Right atrium auricular region (tissue), 2 donors: ENCODE measurements around the gene DPP6. TPM values are rescaled to one million over a fixed set of nuclear protein-coding genes. Genes with fewer than 3 reads are reported as not detected.

Experiments
- DNase-seq: peaks from one replicate; pipeline ENCODE4 v3.0.0-alpha.2; 2019; ENCODE audit warnings: low spot score
- H3K27ac ChIP-seq, 2 donors: fragments of 200-600 bp; sonication (generic); 1 replicate in 1 of 2; 2 replicates in 1 of 2; pipeline ENCODE4 v1.5.1; 2016 to 2019
- H3K27me3 ChIP-seq, 2 donors: fragments of 200-600 bp; sonication (generic); one replicate each; pipeline versions ENCODE4 v1.5.1 to v1.6.0; 2017 to 2019
- H3K36me3 ChIP-seq: fragments of 200-600 bp; sonication (generic); one replicate; pipeline ENCODE4 v1.5.1; 2016
- H3K4me1 ChIP-seq, 2 donors: fragments of 200-600 bp; sonication (generic); one replicate each; pipeline versions ENCODE4 v1.5.1 to v1.6.0; 2017 to 2019
- H3K4me3 ChIP-seq, 2 donors: fragments of 200-600 bp; sonication (generic); 1 replicate in 1 of 2; 2 replicates in 1 of 2; pipeline ENCODE4 v1.5.1; 2017 to 2019; ENCODE audit warnings: mild to moderate bottlenecking in 1 of 2, moderate library complexity in 1 of 2
- H3K9me3 ChIP-seq, 2 donors: fragments of 200-600 bp; sonication (generic); one replicate each; pipeline ENCODE4 v1.5.1; 2019
- CTCF ChIP-seq, 2 donors: fragments of 200-600 bp; sonication (generic); IDR thresholded peaks; one replicate each; pipeline ENCODE4 v1.5.1; 2019; ENCODE audit warnings: antibody characterized with exemption in 2 of 2
- total RNA-seq, 2 donors: library from RNA; depleted of rRNA; stranded (reverse); fragments of >200 nt; gene quantifications; one replicate each; pipeline ENCODE4 v1.1.0, GENCODE V29; 2016

DPP6 gene
- total RNA-seq, 2 donors from 2014 or later = 0.35 to 0.85 TPM

- Histone ChIP-seq H3K9me3 (no peaks in the 10 kb centered on the region), H3K27me3 (no peaks in the 10 kb centered on the region), H3K27ac (no peak overlapping the region), H3K4me1 (no peaks in the 10 kb centered on the region), H3K4me3 (no peak overlapping the region), H3K36me3 (no peaks in the 10 kb centered on the region)
- DNase-seq = no peak
- no peak for TF ChIP-seq CTCF (IDR thresholded peaks at IDR 0.05)
Measured at GRCh38 chr7:154437234-154437633, 385.0 kb downstream of the DPP6 start.

- Histone ChIP-seq H3K4me3 (no peak overlapping the region), H3K36me3 (no peaks in the 10 kb centered on the region), H3K27ac (no peak overlapping the region), H3K27me3 (no peaks in the 10 kb centered on the region), H3K9me3 (no peaks in the 10 kb centered on the region), H3K4me1 (no peaks in the 10 kb centered on the region)
- DNase-seq = no peak
- TF ChIP-seq CTCF (IDR thresholded peaks at IDR 0.05) = no peak
Measured at GRCh38 chr7:154438571-154439367, 386.6 kb downstream of the DPP6 start.

- H3K27ac ChIP-seq = no peak overlapping the region
- no peaks in the 10 kb centered on the region for H3K36me3 ChIP-seq
- no peak for DNase-seq
- H3K4me3 ChIP-seq = no peak overlapping the region
- no peaks in the 10 kb centered on the region for H3K9me3 ChIP-seq
- TF ChIP-seq CTCF (IDR thresholded peaks at IDR 0.05) = no peak
- no peaks in the 10 kb centered on the region for H3K27me3 ChIP-seq
- H3K4me1 ChIP-seq = no peaks in the 10 kb centered on the region
Measured at GRCh38 chr7:154440058-154440457, 387.9 kb downstream of the DPP6 start.

GRCh38 chr7:154440651-154441050 lies 388.5 kb downstream of the DPP6 start:
- TF ChIP-seq CTCF (IDR thresholded peaks at IDR 0.05) = no peak
- H3K27ac ChIP-seq = no peak overlapping the region
- no peaks in the 10 kb centered on the region for H3K27me3 ChIP-seq
- H3K4me3 ChIP-seq = no peak overlapping the region
- DNase-seq = no peak
- no peaks in the 10 kb centered on the region for H3K4me1 ChIP-seq
- H3K9me3 ChIP-seq = no peaks in the 10 kb centered on the region
- H3K36me3 ChIP-seq = no peaks in the 10 kb centered on the region

- no peak for TF ChIP-seq CTCF (IDR thresholded peaks at IDR 0.05)
- Histone ChIP-seq H3K27ac (no peak overlapping the region), H3K9me3 (no peaks in the 10 kb centered on the region), H3K4me1 (no peaks in the 10 kb centered on the region), H3K27me3 (no peaks in the 10 kb centered on the region), H3K4me3 (no peak overlapping the region), H3K36me3 (no peaks in the 10 kb centered on the region)
- DNase-seq = no peak
Measured at GRCh38 chr7:154441811-154442210, 389.6 kb downstream of the DPP6 start.

- H3K27ac ChIP-seq = no peak overlapping the region
Measured at GRCh38 chr7:154442939-154443338, 390.7 kb downstream of the DPP6 start.

More at GRCh38 chr7:154442939-154443338, 390.7 kb downstream of the DPP6 start:
- Histone ChIP-seq H3K4me1 (no peaks in the 10 kb centered on the region), H3K9me3 (peaks cover 0 to 4% of the 10 kb centered on the region in 2 donors), H3K4me3 (no peak overlapping the region), H3K36me3 (no peaks in the 10 kb centered on the region), H3K27me3 (no peaks in the 10 kb centered on the region)
- DNase-seq = no peak
- no peak for TF ChIP-seq CTCF (IDR thresholded peaks at IDR 0.05)
